Sigmoid colon (tissue), 7 donors: ENCODE results near the gene CAMTA1. TPM values are rescaled to one million over a fixed set of nuclear protein-coding genes. Genes with fewer than 3 reads are reported as not detected.

Experiments
- DNase-seq: peaks from one replicate; pipeline ENCODE4 v3.0.0-alpha.2; 2019
- H3K27ac ChIP-seq, 4 donors: fragments of 200-600 bp; sonication (generic); one replicate each; pipeline ENCODE4 v1.5.1; 2016 to 2019; ENCODE audit warnings: mild to moderate bottlenecking in 1 of 4
- H3K27me3 ChIP-seq, 3 donors: fragments of 200-600 bp; sonication (generic); one replicate each; pipeline ENCODE4 v1.5.1; 2019; ENCODE audit warnings: mild to moderate bottlenecking in 1 of 3
- H3K36me3 ChIP-seq, 4 donors: fragments of 200-600 bp; sonication (generic); one replicate each; pipeline ENCODE4 v1.5.1; 2016 to 2019
- H3K4me1 ChIP-seq, 4 donors: fragments of 200-600 bp; sonication (generic); one replicate each; pipeline ENCODE4 v1.5.1; 2017 to 2019
- H3K4me3 ChIP-seq, 4 donors: fragments of 200-600 bp; sonication (generic); one replicate each; pipeline ENCODE4 v1.5.1; 2017 to 2019; ENCODE audit warnings: mild to moderate bottlenecking in 2 of 4, moderate library complexity in 1 of 4
- H3K9me3 ChIP-seq, 4 donors: fragments of 200-600 bp in 3 of 4; sonication (generic) in 3 of 4; one replicate each; pipeline versions ENCODE4 v1.5.1 to v1.6.1; 2013 to 2019
- CTCF ChIP-seq, 4 experiments: fragments of 450-650 bp in 3 of 4; fragments of 200-600 bp in 1 of 4; IDR thresholded peaks; one replicate each; pipeline ENCODE4 v1.5.1; 2016 to 2019; ENCODE audit warnings: antibody characterized with exemption in 4 of 4, mild to moderate bottlenecking in 3 of 4, moderate library complexity in 2 of 4
- EP300 ChIP-seq, 4 donors: sonication (generic); formaldehyde crosslinking; IDR thresholded peaks; one replicate each; pipeline ENCODE4 v1.6.1; 2017; ENCODE audit warnings: antibody characterized with exemption in 4 of 4
- POLR2A ChIP-seq, 2 donors: fragments of 450-650 bp; IDR thresholded peaks; one replicate each; pipeline ENCODE4 v1.6.1; 2016; ENCODE audit warnings: antibody characterized with exemption in 2 of 2, mild to moderate bottlenecking in 2 of 2, moderate library complexity in 2 of 2
- POLR2AphosphoS5 ChIP-seq, 4 donors: sonication (generic); formaldehyde crosslinking; IDR thresholded peaks; one replicate each; pipeline ENCODE4 v1.6.1; 2017; ENCODE audit warnings: antibody characterized with exemption in 4 of 4
- WGBS, 2 donors: extraction: QIAGEN DNeasy Blood & Tissue Kit; methylation state at CpG; one replicate each; pipeline ENCODE4 v1.1.7; 2013; 5-methylcytosine and 5-hydroxymethylcytosine counted together
- intact Hi-C: fragments of 100-400 bp; cut with DNase I; formaldehyde crosslinking; loops from one replicate; pipeline ENCODE4 v1.15.1; 2023
- polyA plus RNA-seq, 3 donors: library from polyadenylated mRNA; stranded (reverse); fragments of 200-250 nt; gene quantifications; one replicate each; pipeline ENCODE4 v1.2.3, GENCODE V29; 2013
- total RNA-seq, 4 donors: library from RNA; depleted of rRNA; stranded (reverse); fragments of >200 nt; gene quantifications; one replicate each; pipeline ENCODE4 v1.1.0, GENCODE V29; 2016
- donor health status: healthy with polysubstance abuse.
- donor health status: Bipolar disorder and iron deficiency.
- donor health status: healthy.

CAMTA1 gene
- total and polyA plus RNA-seq, 7 donors, result 97.9 to 196 (median 177) TPM

- Histone ChIP-seq H3K4me3 (no peak overlapping the region), H3K4me1 (peaks cover 0 to 10% (median 4%) of the 10 kb centered on the region in 4 donors), H3K9me3 (no peaks in the 10 kb centered on the region), H3K27ac (no peak overlapping the region), H3K27me3 (no peaks in the 10 kb centered on the region), H3K36me3 (no peaks in the 10 kb centered on the region)
- no peak for DNase-seq
- TF ChIP-seq CTCF (IDR thresholded peaks at IDR 0.05) (no peak), EP300 (IDR thresholded peaks at IDR 0.05) (no peak), POLR2A (IDR thresholded peaks at IDR 0.05) (no peak), POLR2AphosphoS5 (IDR thresholded peaks at IDR 0.05) (no peak)
- 20 to 61% methylated on average over 13 of the region's 13 CpGs for WGBS, 2 donors
- intact Hi-C loops, result no loop called here
These were observed 478.0 kb downstream of the CAMTA1 start for GRCh38 chr1:7263021-7263960.

DNA sequence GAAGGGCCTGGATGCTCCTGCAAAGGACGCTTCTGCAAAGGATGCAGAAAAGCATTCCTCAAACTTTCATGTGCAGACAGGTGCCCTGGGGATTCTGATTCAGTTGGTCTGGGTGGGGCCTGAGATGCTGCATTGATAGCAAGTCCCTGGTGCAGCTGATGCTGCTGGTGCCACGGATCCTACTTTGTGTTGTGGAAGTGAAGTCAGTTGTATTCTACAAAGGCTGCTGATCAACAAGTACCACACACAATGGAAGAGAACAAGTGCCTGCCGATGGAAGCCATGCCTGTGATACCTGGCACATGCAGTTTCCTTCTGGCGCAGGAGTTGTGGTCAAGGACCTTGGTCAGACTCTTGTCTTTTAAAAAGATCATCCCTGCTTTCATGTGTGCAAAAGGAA, 478.8 kb downstream of the CAMTA1 start:
- WGBS, 2 donors, result 75 to 77% methylated on average over 4 of the region's 4 CpGs
- Histone ChIP-seq H3K9me3 (peaks cover 0 to 4% (median 1%) of the 10 kb centered on the region in 4 donors), H3K4me1 (peaks cover 0 to 10% (median 4%) of the 10 kb centered on the region in 4 donors), H3K27ac (no peak overlapping the region), H3K4me3 (no peak overlapping the region), H3K36me3 (no peaks in the 10 kb centered on the region), H3K27me3 (no peaks in the 10 kb centered on the region)
- TF ChIP-seq CTCF (IDR thresholded peaks at IDR 0.05) (no peak), POLR2A (IDR thresholded peaks at IDR 0.05) (no peak), POLR2AphosphoS5 (IDR thresholded peaks at IDR 0.05) (no peak), EP300 (IDR thresholded peaks at IDR 0.05) (no peak)
- intact Hi-C loops, result no loop called here
- DNase-seq, result no peak

- intact Hi-C loops, result no loop called here
- 16 to 65% methylated on average over 9 of the region's 9 CpGs for WGBS, 2 donors
These were observed 480.6 kb downstream of the CAMTA1 start for GRCh38 chr1:7265771-7266371.

DNA sequence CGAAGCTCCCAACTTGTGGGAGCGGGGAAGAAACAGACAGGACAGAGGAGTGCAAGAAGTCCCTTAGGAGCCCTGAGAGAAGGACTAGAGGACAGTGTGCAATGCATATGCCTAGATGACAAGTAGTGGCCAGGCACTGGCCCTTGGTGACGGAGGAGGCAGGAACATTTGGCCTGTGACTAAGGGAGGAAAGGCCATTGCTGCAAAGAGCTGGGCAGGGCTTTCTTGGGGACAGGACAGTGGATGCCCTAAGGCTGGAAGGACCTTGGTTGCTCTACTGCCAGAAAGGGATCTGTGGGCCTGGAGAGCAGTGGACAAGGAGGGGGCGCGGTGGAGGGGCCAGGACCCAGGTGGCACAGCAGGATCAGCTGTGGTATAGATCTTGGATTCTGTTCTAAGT, 481.3 kb downstream of the CAMTA1 start:
- no peak overlapping the region for H3K27ac ChIP-seq
- 47 to 64% methylated on average over 5 of the region's 5 CpGs for whole genome bisulfite sequencing, 2 donors
- DNase-seq, result no peak
- H3K4me3 ChIP-seq, result no peak overlapping the region
- intact Hi-C loops, result no loop called here
- H3K9me3 ChIP-seq, result peaks cover 0 to 13% (median 2%) of the 10 kb centered on the region in 4 donors
- H3K36me3 ChIP-seq, result no peaks in the 10 kb centered on the region
- H3K27me3 ChIP-seq, result no peaks in the 10 kb centered on the region
- no peak for TF ChIP-seq CTCF (IDR thresholded peaks at IDR 0.05)
- peaks cover 0 to 10% (median 4%) of the 10 kb centered on the region in 4 donors for H3K4me1 ChIP-seq

More at GRCh38 chr1:7265771-7266371, 480.6 kb downstream of the CAMTA1 start:
- H3K4me1 ChIP-seq, result peaks cover 0 to 10% (median 4%) of the 10 kb centered on the region in 4 donors
- H3K9me3 ChIP-seq, result peaks cover 0 to 13% (median 2%) of the 10 kb centered on the region in 4 donors
- DNase-seq, result no peak
- no peaks in the 10 kb centered on the region for H3K36me3 ChIP-seq
- TF ChIP-seq CTCF (IDR thresholded peaks at IDR 0.05) (no peak), EP300 (IDR thresholded peaks at IDR 0.05) (no peak), POLR2AphosphoS5 (IDR thresholded peaks at IDR 0.05) (no peak), POLR2A (IDR thresholded peaks at IDR 0.05) (no peak)
- H3K4me3 ChIP-seq, result no peak overlapping the region
- no peak overlapping the region for H3K27ac ChIP-seq
- H3K27me3 ChIP-seq, result no peaks in the 10 kb centered on the region
